Hematopoietic multipotent progenitor cell (in vitro differentiated cells): ENCODE data around the gene ACOT13. TPM values are rescaled to one million over a fixed set of nuclear protein-coding genes. Genes with fewer than 3 reads are reported as not detected.
"Not testable (repeated sequence)": the region's sequence is repeated elsewhere in the genome, so short reads cannot be mapped to it uniquely, and the experiment has no call there.

Experiments
- DNase-seq, 3 donors: peaks; one replicate each; pipeline ENCODE4 v3.0.0-alpha.2; 2011 to 2015; ENCODE audit warnings: low read depth in 2 of 3, low spot score in 2 of 3
- total RNA-seq: library from RNA; depleted of rRNA; stranded (reverse); fragments of >200 nt; gene quantifications from one replicate; pipeline ENCODE4 v1.2.3, GENCODE V29; 2012

Gene ACOT13
- total RNA-seq, 1 donor, result 3.8 TPM

DNA sequence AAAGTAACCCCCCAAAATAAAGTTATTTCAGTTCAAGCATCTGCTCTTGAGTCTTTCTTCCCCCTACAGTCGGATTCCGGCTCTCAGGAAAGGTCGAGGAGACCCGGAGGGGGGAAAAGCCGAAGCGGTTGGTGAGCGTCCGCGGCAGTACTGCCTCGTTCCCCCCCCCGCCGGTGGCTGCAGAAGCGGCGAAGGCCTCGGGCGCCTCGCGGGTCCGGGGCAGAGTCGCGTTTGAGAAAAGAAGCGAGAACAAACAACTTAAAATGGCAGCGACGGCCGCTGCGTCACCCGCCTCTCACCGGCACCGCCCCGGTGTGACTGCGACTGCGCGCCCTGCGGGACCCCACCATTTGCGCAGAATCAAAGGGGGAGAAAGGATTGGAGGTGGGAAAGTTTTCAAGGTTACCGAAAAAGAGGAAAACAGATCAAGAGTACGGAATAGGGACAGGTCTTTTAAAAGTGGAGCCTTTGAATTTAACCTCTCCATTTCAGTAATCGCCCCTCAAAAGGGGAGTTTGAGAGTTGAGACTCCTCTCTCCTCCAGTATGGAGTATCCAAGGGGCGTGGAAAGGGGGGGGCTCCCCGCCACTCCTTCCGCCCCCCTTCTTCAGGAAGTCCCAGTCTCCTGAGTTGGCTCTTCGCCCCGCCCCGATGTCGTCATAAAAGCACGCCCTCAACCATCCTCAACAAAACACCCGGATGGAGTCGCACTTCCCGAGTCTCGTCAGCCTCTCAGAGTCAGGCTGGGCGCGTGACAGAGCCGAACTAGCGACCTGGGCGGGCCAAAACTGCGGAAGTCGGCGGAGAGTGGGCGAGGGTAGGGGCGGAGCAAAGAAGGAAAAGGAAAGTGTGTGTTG is 54.0 kb downstream of the ACOT13 start:
- peak; percentile 95 to 100 (median 100) for DNase-seq

- no peak for DNase-seq
These were observed 54.8 kb downstream of the ACOT13 start for GRCh38 chr6:24721461-24722215.

DNA sequence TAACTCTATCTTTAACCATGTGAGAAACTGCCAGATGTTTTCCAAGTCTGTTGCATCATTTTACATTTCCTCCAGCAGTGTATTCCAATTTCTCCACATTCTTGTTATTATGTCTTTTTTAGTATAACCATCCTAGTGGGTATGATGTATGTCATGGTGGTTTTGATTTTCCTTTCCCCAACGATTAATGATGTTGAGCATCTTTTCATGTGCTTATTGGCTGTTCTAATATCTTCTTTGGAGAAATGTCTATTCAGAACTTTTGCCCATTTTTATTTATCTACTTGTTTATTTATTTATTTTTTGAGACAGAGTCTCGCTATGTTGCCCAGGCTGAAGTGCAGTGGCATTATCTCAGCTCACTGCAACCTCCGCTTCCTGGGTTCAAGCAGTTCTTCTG is 56.4 kb downstream of the ACOT13 start:
- DNase-seq, result no peak

- DNase-seq, result not testable (repeated sequence)
These were observed 63.8 kb downstream of the ACOT13 start for GRCh38 chr6:24730653-24731052.

- not testable (repeated sequence) for DNase-seq
These were observed 64.7 kb downstream of the ACOT13 start for GRCh38 chr6:24731456-24732134.

DNA sequence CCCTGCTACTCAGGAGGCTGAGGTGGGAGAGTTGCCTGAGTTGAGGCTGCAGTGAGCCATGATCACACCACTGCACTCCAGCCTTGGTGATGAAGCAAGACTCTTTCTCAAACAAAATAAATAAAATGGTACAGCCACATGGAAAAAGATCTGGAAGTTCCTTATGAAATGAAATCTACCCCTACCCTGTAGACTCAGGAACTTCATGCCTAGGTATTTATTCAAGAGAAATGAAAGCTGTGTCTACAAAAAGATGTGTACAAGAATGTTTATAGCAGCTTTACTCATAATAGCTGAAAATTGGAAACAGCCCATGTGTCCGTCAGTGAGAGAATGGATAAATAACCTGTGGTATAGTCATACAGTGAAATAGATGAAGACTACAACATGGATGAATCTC is 67.3 kb downstream of the ACOT13 start:
- DNase-seq, result no peak

DNA sequence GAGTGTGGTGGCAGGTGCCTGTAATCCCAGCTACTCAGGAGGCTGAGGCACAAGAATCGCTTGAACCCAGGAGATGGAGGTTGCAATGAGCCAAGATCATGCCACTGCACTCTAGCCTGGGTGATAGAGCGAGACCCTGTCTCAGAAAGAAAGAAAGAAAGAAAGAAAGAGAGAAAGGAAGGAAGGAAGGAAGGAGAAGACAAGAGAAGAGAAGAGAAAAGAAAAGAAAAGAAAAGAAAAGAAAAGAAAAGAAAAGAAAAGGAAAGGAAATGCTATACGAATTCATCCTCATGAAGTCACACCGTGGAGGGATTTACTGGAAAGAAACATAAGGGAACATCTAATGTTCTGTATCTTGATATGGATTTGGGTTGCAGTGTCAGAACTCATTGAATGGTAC is 67.8 kb downstream of the ACOT13 start:
- not testable (repeated sequence) for DNase-seq

- DNase-seq, result no peak
These were observed 71.9 kb downstream of the ACOT13 start for GRCh38 chr6:24738741-24739140.

DNA sequence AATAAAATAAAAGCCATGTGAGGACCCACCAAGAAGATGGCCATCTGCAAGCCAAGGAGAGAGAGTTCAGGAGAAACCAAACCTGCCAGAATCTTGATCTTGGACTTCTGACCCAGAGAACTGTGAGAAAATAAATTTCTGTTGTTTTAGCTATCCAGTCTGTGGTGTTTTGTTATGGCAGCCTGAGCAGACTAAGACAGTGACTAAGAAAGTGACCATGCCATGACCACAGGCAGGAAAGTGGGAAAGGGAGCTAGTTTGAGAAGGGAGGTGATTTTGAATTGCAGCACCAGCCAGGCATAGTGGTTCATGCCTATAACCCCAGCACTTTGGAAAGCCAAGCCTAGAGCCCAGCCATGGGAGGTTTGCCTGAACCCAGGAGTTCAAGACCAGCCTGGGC is 74.0 kb downstream of the ACOT13 start:
- no peak for DNase-seq

GRCh38 chr6:24742216-24742738 is 75.4 kb downstream of the ACOT13 start:
- no peak for DNase-seq

DNA sequence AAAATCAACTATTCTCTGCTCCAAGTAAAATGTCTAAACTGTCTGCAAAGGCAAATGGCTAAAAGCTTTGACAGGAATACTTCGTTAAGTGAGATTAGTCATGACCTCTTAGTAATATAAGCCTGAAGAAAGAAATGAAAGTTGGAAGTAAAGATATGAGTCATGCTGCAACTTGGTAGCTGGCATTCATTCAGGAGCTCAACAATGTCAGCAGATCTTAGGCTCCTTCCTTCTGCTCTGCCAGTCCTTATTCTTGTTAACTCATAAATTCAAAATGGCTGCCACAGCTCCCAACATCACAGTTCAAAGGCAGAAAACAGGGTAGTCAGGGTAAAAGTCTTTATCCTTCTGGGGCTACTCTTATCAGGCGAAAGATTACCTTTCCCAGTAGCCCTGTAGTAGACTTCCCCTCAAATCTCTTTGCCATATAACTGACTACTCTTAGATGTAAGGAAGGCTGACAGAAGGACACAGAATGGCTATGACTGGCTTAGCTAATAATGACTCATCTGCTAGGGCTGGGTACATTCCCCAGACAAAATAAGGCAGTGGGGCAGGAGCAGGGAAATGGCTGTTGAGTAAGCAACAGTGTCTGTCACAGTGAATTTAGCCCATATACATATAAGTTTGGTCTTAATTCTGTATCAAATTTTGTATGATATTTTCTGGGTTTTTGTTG is 76.5 kb downstream of the ACOT13 start:
- peak in 1 of 3 donors; percentile 32 for DNase-seq

DNA sequence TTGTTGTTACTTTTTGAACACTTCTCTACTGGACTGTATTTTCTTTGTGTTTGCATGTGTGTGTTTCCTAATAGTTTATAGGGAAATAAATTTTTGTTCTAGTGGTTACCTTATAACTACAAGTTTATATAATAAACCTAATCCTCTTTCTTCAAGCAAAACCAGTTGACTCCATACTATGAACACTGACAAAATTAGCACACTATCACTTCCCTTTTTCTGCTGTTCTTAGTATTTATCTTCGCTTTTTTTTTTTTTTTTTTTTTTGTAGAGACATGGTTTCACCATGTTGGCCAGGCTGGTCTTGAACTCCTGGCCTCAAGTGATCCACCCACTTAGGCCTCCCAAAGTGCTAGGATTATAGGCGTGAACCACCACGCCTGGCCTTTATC is 77.1 kb downstream of the ACOT13 start:
- peak in 1 of 3 donors; percentile 28 for DNase-seq

- DNase-seq, result no peak
These were observed 78.0 kb downstream of the ACOT13 start for GRCh38 chr6:24744911-24745310.

DNA sequence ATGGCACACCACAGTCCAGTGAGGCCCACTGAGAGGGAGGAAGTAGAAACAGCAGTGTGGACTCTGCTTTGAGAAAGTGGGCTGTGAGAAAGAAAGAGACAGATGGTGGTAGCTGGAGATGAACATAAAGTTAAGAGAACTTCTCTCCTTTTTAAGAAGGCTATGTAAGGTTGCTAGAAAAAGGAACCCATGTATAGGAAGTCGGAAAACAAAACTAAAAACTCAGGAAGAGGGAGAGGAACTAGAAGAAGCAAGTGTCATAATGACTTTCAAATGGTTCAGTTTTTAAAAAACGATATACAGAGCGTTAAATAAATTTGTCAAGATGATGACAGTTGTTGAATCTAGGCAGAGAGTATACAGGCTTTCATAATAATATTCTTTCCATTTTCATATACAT is 82.4 kb downstream of the ACOT13 start:
- no peak for DNase-seq

DNA sequence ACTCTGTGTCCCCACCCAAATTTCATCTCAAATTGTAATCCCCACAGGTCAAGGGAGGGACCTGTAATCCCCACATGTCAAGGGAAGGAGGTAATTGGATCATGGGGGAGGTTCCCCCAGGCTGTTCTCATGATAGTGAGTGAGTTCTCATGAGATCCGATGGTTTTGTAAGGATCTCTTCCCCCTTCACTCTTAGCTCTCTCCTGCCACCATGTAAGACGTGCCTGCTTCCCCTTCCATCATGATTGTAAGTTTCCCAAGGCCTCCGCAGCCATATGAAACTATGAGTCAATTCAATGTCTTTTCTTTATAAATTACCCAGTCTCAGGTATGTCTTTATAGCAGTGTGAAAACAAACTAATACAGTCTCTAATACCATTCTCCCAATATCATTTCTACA is 84.0 kb downstream of the ACOT13 start:
- DNase-seq, result not testable (repeated sequence)

GRCh38 chr6:24752503-24752902 is 85.6 kb downstream of the ACOT13 start:
- no peak for DNase-seq

- DNase-seq, result no peak
These were observed 86.1 kb downstream of the ACOT13 start for GRCh38 chr6:24752917-24753492.

GRCh38 chr6:24753545-24753944 is 86.7 kb downstream of the ACOT13 start:
- DNase-seq, result no peak

DNA sequence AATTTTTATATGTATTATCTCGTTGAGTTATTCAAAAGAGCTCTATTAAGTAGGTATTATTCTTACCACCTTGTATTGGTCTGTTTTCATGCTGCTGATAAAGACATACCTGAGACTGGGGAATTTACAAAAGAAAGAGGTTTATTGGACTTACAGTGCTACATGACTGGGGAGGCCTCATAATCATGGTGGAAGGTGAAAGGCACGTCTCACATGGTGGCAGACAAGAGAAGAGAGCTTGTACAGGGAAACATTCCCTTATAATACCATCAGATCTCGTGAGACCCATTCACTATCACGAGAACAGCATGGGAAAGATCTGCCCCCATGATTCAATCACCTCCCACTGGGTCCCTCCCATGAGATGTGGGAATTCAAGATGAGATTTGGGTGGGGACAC is 87.5 kb downstream of the ACOT13 start:
- DNase-seq, result not testable (repeated sequence)
